HG02884 (cell line): ENCODE data around the gene BRINP1.

Source experiments
- ATAC-seq: cut with Tn5 transposase; IDR thresholded peaks from one replicate; pipeline ENCODE4 v1.9.1; 2021; ENCODE audit warnings: mild to moderate bottlenecking, moderate library complexity; ENCODE audit not compliant: unreplicated experiment

BRINP1 gene

GRCh38 chr9:119148855-119149254 is 220.4 kb downstream of the BRINP1 start:
- no peak for ATAC-seq

GRCh38 chr9:119137479-119137878 is 231.8 kb downstream of the BRINP1 start:
- ATAC-seq = no peak

GRCh38 chr9:119126040-119126439 is 243.2 kb downstream of the BRINP1 start:
- ATAC-seq = no peak

- no peak for ATAC-seq
These were observed 247.3 kb downstream of the BRINP1 start for GRCh38 chr9:119121899-119122298.

GRCh38 chr9:119117409-119117808 is 251.8 kb downstream of the BRINP1 start:
- ATAC-seq = no peak
